Kasumi-1 (cell line): ENCODE data around the gene RYR2.

Source experiments
- DNase-seq, 2 experiments: peaks; one replicate each; lab custom pipeline; 2025; lab: John Stamatoyannopoulos, UW

The RYR2 gene

GRCh38 chr1:237736372-237737029, 694.5 kb downstream of the RYR2 start:
- no peak for DNase-seq

GRCh38 chr1:237737448-237737847, 695.5 kb downstream of the RYR2 start:
- DNase-seq, result no peak

- no peak for DNase-seq
Observed at GRCh38 chr1:237737938-237738610, 696.1 kb downstream of the RYR2 start.

GRCh38 chr1:237740846-237741245, 698.9 kb downstream of the RYR2 start:
- DNase-seq, result no peak

GRCh38 chr1:237745545-237745944, 703.6 kb downstream of the RYR2 start:
- no peak for DNase-seq

- no peak for DNase-seq
Observed at GRCh38 chr1:237748171-237748960, 706.4 kb downstream of the RYR2 start.

- DNase-seq, result no peak
Observed at GRCh38 chr1:237749122-237749521, 707.1 kb downstream of the RYR2 start.

- DNase-seq, result no peak
Observed at GRCh38 chr1:237751090-237751489, 709.1 kb downstream of the RYR2 start.

GRCh38 chr1:237754627-237755026, 712.6 kb downstream of the RYR2 start:
- no peak for DNase-seq

GRCh38 chr1:237756304-237756967, 714.5 kb downstream of the RYR2 start:
- no peak for DNase-seq

- DNase-seq, result no peak
Observed at GRCh38 chr1:237759377-237759776, 717.4 kb downstream of the RYR2 start.

- no peak for DNase-seq
Observed at GRCh38 chr1:237760951-237761350, 719.0 kb downstream of the RYR2 start.

- DNase-seq, result no peak
Observed at GRCh38 chr1:237763137-237763536, 721.2 kb downstream of the RYR2 start.

- DNase-seq, result no peak
Observed at GRCh38 chr1:237763751-237764150, 721.8 kb downstream of the RYR2 start.

- no peak for DNase-seq
Observed at GRCh38 chr1:237769916-237770315, 727.9 kb downstream of the RYR2 start.

- DNase-seq, result no peak
Observed at GRCh38 chr1:237772009-237772408, 730.0 kb downstream of the RYR2 start.

- DNase-seq, result no peak
Observed at GRCh38 chr1:237774246-237774645, 732.3 kb downstream of the RYR2 start.

- no peak for DNase-seq
Observed at GRCh38 chr1:237779356-237779755, 737.4 kb downstream of the RYR2 start.

GRCh38 chr1:237786066-237786719, 744.2 kb downstream of the RYR2 start:
- DNase-seq, result no peak

GRCh38 chr1:237788069-237788468, 746.1 kb downstream of the RYR2 start:
- DNase-seq, result no peak

GRCh38 chr1:237789619-237790018, 747.6 kb downstream of the RYR2 start:
- DNase-seq, result no peak

GRCh38 chr1:237791592-237791991, 749.6 kb downstream of the RYR2 start:
- DNase-seq, result no peak
